Esophagus squamous epithelium (tissue), 5 donors: ENCODE data around the gene ACAP2. TPM values are rescaled to one million over a fixed set of nuclear protein-coding genes. Genes with fewer than 3 reads are reported as not detected.

Experiments used
- DNase-seq: peaks from one replicate; lab custom pipeline; 2025; lab: John Stamatoyannopoulos, UW
- H3K27ac ChIP-seq, 4 donors: fragments of 200-600 bp; sonication (generic); one replicate each; pipeline ENCODE4 v1.5.1; 2016 to 2019; ENCODE audit warnings: mild to moderate bottlenecking in 1 of 4
- H3K27me3 ChIP-seq, 4 donors: fragments of 200-600 bp; sonication (generic); 1 replicate in 3 of 4; 2 replicates in 1 of 4; pipeline versions ENCODE4 v1.5.1 to v1.6.0; 2017 to 2021; ENCODE audit warnings: antibody characterized with exemption in 1 of 4
- H3K36me3 ChIP-seq, 3 donors: fragments of 200-600 bp; sonication (generic); one replicate each; pipeline ENCODE4 v1.5.1; 2016 to 2019
- H3K4me1 ChIP-seq, 3 donors: fragments of 200-600 bp; sonication (generic); one replicate each; pipeline ENCODE4 v1.5.1; 2017 to 2019
- H3K4me3 ChIP-seq, 4 donors: fragments of 200-600 bp; sonication (generic); 1 replicate in 3 of 4; 2 replicates in 1 of 4; pipeline ENCODE4 v1.5.1; 2016 to 2019; ENCODE audit warnings: mild to moderate bottlenecking in 2 of 4, moderate library complexity in 1 of 4
- H3K9me3 ChIP-seq, 3 donors: fragments of 200-600 bp; sonication (generic); one replicate each; pipeline ENCODE4 v1.5.1; 2016 to 2019
- CTCF ChIP-seq, 6 experiments: fragments of 450-650 bp in 4 of 6; fragments of 200-600 bp in 2 of 6; sonication (generic) in 2 of 6; IDR thresholded peaks; one replicate each; pipeline ENCODE4 v1.5.1; 2016 to 2019; ENCODE audit warnings: antibody characterized with exemption in 6 of 6, mild to moderate bottlenecking in 4 of 6, moderate library complexity in 4 of 6
- POLR2A ChIP-seq, 4 donors: fragments of 450-650 bp; IDR thresholded peaks; one replicate each; pipeline ENCODE4 v1.6.1; 2017; ENCODE audit warnings: antibody characterized with exemption in 4 of 4, mild to moderate bottlenecking in 4 of 4, moderate library complexity in 3 of 4
- WGBS, 2 donors: methylation state at CpG; one replicate each; pipeline ENCODE4 v1.1.5; 2018; 5-methylcytosine and 5-hydroxymethylcytosine counted together
- intact Hi-C: fragments of 100-400 bp; cut with DNase I; formaldehyde crosslinking; loops from one replicate; pipeline ENCODE4 v1.15.0; 2022
- total RNA-seq, 4 donors: library from RNA; depleted of rRNA; stranded (reverse); fragments of >200 nt; gene quantifications; one replicate each; pipeline ENCODE4 v1.1.0, GENCODE V29; 2016
- donor health status: DM: yes; HTN: yes; CAD: no.

The ACAP2 gene
- total RNA-seq, 4 donors from 2014 or later = 46.7 to 71.5 (median 50.8) TPM

DNA sequence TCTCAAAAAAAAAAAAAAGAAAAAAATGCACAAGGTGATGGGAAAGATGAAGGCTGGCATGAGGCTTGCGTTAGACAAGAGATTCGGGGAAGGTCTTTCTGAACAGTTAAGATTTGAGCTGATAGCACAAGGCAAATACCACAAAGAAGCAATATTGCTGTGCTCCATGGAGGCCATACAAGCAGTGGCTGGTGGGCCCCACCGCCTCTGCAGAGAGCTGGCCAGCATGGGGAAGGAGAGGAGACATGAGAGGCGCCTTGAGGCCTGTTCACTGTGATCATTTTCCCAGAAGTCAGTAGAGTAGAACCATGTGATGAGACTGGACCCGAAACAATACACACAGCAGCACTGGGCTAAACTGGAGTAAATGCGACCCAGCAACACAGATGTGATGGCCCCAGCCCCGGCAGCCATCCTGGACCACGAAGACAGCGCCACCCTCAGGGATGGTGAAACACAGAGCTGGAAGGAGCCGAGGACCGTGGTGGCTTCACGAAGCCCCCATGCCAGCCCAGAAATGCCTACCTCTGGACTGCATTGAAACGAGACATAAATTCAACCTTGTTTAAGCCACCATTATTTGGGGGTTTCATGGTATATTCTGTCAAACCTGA, 177.3 kb downstream of the ACAP2 start:
- Histone ChIP-seq H3K4me3 (no peak overlapping the region), H3K27me3 (no peaks in the 10 kb centered on the region), H3K27ac (no peak overlapping the region), H3K36me3 (peaks cover 0 to 17% (median 0%) of the 10 kb centered on the region in 3 donors), H3K9me3 (no peaks in the 10 kb centered on the region), H3K4me1 (peaks cover 18 to 48% (median 23%) of the 10 kb centered on the region in 3 donors)
- DNase-seq = no peak
- intact Hi-C loops = no loop called here
- whole genome bisulfite sequencing, 2 donors = 91 to 95% methylated on average over 11 of the region's 13 CpGs
- TF ChIP-seq POLR2A (IDR thresholded peaks at IDR 0.05) (no peak), CTCF (IDR thresholded peaks at IDR 0.05) (no peak)

DNA sequence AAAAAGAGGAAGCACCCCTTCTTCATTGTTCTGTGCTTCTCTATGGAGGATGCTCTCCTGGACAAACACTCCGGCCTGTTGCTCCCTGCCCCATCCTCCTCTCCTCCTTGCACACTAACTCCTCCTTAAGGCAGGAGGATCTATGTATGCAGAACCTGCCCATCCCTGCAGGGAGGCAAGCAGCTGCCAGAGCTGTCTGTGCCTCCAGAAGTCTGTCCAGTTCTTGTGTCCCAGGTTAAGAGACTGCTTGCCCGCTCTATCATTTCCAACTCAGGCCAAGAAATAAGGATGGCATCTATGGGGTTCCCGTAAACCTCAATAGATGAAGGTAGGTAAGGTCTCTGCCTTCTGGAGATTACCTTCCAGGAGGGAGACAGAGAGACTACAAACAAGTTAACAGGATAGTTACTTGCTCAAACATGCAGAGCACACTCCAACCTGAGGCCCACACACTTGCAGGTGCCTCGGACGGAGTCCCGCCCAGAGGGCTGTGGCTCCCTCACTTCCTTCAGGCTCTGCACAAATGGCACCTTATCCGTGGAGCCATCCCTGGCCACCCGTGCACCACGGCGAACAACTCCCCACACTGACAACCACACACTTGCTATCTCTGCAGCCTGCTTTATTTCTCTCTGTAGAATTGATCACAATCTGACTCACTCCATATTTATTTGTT, 178.8 kb downstream of the ACAP2 start:
- DNase-seq = no peak
- Histone ChIP-seq H3K27me3 (no peaks in the 10 kb centered on the region), H3K9me3 (no peaks in the 10 kb centered on the region), H3K4me3 (no peak overlapping the region), H3K36me3 (peaks cover 0 to 17% (median 0%) of the 10 kb centered on the region in 3 donors), H3K27ac (peak overlapping the region in 2 of 4 donors; percentile 15 to 49), H3K4me1 (peaks cover 11 to 45% (median 18%) of the 10 kb centered on the region in 3 donors)
- intact Hi-C loops = loop anchor here (5.0 kb wide), 1 partner anchor 582 kb away; no protein-coding TSS in a partner anchor
- TF ChIP-seq CTCF (IDR thresholded peaks at IDR 0.05) (no peak), POLR2A (IDR thresholded peaks at IDR 0.05) (no peak)
- WGBS, 2 donors = 33 to 70% methylated on average over 7 to 8 of the region's 10 CpGs

- H3K9me3 ChIP-seq = no peaks in the 10 kb centered on the region
- H3K4me1 ChIP-seq = peaks cover 9 to 46% (median 22%) of the 10 kb centered on the region in 3 donors
- TF ChIP-seq POLR2A (IDR thresholded peaks at IDR 0.05) = no peak
- no peak for TF ChIP-seq CTCF (IDR thresholded peaks at IDR 0.05)
- H3K36me3 ChIP-seq = peaks cover 0 to 17% (median 0%) of the 10 kb centered on the region in 3 donors
- H3K27ac ChIP-seq = peak overlapping the region in 2 of 4 donors; percentile 15 to 49
- intact Hi-C loops = loop anchor here (5.0 kb wide), 1 partner anchor 581 kb away; no protein-coding TSS in a partner anchor
- H3K27me3 ChIP-seq = no peaks in the 10 kb centered on the region
- no peak overlapping the region for H3K4me3 ChIP-seq
- DNase-seq = no peak
- 57 to 62% methylated on average over 6 to 11 of the region's 11 CpGs for WGBS, 2 donors
These were observed 179.5 kb downstream of the ACAP2 start for GRCh38 chr3:195263193-195263924.

DNA sequence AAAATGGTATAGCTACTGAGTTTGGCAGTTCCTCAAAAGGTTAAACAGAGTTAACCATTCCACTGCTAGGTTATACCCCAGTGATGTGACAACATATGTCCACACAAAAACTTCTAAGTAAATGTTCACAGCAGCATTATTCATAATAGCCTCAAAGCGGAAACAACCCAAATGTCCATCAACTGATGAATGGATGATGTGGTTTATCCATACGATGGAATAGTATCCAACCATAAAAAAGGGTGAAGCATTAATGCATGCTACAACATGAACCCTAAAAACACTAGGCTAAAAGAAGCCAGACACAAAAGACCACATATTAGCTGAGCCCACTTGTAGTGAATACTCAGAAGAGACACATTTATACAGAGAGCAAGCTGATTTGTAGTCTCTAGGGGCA, 180.9 kb downstream of the ACAP2 start:
- H3K27ac ChIP-seq = no peak overlapping the region
- no peak for DNase-seq
- 71 to 86% methylated on average over 2 of the region's 2 CpGs for WGBS, 2 donors
- no peaks in the 10 kb centered on the region for H3K9me3 ChIP-seq
- H3K4me1 ChIP-seq = peaks cover 9 to 56% (median 29%) of the 10 kb centered on the region in 3 donors
- peaks cover 0 to 17% (median 0%) of the 10 kb centered on the region in 3 donors for H3K36me3 ChIP-seq
- H3K4me3 ChIP-seq = no peak overlapping the region
- intact Hi-C loops = loop anchor here (5.0 kb wide), 1 partner anchor 580 kb away; no protein-coding TSS in a partner anchor
- TF ChIP-seq CTCF (IDR thresholded peaks at IDR 0.05) = no peak
- TF ChIP-seq POLR2A (IDR thresholded peaks at IDR 0.05) = no peak
- no peaks in the 10 kb centered on the region for H3K27me3 ChIP-seq
